ENCODE measurements around the gene MYO7A. TPM values are rescaled to one million over a fixed set of nuclear protein-coding genes. Genes with fewer than 3 reads are reported as not detected.

MYO7A gene
- total and polyA plus RNA-seq, 9 donors = 3.1 to 18.7 (median 6.5) TPM

GRCh38 chr11:77143405-77144020, 15.5 kb downstream of the MYO7A start:
- H3K9me3 ChIP-seq = no peaks in the 10 kb centered on the region
- DNase-seq = no peak
- TF ChIP-seq, protein P1, sequence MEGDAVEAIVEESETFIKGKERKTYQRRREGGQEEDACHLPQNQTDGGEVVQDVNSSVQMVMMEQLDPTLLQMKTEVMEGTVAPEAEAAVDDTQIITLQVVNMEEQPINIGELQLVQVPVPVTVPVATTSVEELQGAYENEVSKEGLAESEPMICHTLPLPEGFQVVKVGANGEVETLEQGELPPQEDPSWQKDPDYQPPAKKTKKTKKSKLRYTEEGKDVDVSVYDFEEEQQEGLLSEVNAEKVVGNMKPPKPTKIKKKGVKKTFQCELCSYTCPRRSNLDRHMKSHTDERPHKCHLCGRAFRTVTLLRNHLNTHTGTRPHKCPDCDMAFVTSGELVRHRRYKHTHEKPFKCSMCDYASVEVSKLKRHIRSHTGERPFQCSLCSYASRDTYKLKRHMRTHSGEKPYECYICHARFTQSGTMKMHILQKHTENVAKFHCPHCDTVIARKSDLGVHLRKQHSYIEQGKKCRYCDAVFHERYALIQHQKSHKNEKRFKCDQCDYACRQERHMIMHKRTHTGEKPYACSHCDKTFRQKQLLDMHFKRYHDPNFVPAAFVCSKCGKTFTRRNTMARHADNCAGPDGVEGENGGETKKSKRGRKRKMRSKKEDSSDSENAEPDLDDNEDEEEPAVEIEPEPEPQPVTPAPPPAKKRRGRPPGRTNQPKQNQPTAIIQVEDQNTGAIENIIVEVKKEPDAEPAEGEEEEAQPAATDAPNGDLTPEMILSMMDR (IDR thresholded peaks at IDR 0.05) = no peak
- WGBS, 3 donors = 89 to 93% (median 90%) methylated on average over 8 of the region's 8 CpGs
- H3K27me3 ChIP-seq = no peaks in the 10 kb centered on the region
- no peak overlapping the region for H3K27ac ChIP-seq
- peaks cover 6% of the 10 kb centered on the region for H3K4me1 ChIP-seq (ENCODE audit: insufficient read depth)
- intact Hi-C loops (cut with DNase I) = no loop called here
- H3K36me3 ChIP-seq = no peaks in the 10 kb centered on the region
- no peak overlapping the region for H3K4me3 ChIP-seq

- Histone ChIP-seq H3K27me3 (no peaks in the 10 kb centered on the region), H3K27ac (no peak overlapping the region), H3K9me3 (no peaks in the 10 kb centered on the region), H3K4me1 (ENCODE audit: insufficient read depth) (peaks cover 6% of the 10 kb centered on the region), H3K36me3 (no peaks in the 10 kb centered on the region), H3K4me3 (no peak overlapping the region)
- no peak for DNase-seq
- no peak for TF ChIP-seq POLR2A (IDR thresholded peaks at IDR 0.05)
- no peak for TF ChIP-seq EP300 (IDR thresholded peaks at IDR 0.05)
- TF ChIP-seq, protein P1 (IDR thresholded peaks at IDR 0.05) = no peak
- intact Hi-C loops (cut with DNase I) = no loop called here
- WGBS, 3 donors = 93 to 94% (median 93%) methylated on average over 9 of the region's 9 CpGs
These were observed 16.3 kb downstream of the MYO7A start for GRCh38 chr11:77144196-77144856.

DNA sequence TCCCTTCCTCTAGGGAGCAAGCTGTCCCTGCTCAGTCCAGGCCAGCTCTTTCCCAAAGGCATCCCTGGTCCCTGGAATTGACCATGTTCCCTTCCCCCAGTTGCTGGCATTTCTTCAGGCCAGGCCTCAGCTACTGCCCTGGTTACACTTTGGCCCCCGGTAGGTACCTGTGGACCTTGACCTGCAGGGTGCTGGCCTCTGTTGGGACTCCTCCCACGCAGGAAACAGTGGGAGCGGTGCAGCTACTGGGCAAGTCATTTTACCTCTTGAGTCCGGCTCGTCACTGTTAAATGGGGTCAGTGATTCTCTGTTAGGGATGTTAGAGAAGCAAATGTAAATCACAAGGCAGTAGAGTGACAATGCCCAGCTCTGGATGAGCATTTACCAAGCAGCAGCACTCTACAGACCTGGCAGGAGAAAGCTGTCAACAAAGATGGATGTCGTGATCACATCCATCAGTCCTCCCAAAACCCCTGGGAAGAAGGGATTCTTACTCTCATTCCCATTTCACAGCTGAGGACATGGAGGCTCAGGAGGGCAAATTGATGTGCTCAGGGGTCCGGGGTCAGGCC, 16.9 kb downstream of the MYO7A start:
- WGBS, 3 donors = 82 to 91% (median 87%) methylated on average over 7 of the region's 7 CpGs
- Histone ChIP-seq H3K4me1 (ENCODE audit: insufficient read depth) (peaks cover 2% of the 10 kb centered on the region), H3K27ac (no peak overlapping the region), H3K4me3 (no peak overlapping the region), H3K36me3 (no peaks in the 10 kb centered on the region), H3K9me3 (no peaks in the 10 kb centered on the region), H3K27me3 (no peaks in the 10 kb centered on the region)
- TF ChIP-seq POLR2A (IDR thresholded peaks at IDR 0.05) (no peak), EP300 (IDR thresholded peaks at IDR 0.05) (no peak)
- TF ChIP-seq, protein P1 (IDR thresholded peaks at IDR 0.05) = no peak
- no peak for DNase-seq
- intact Hi-C loops (cut with DNase I) = no loop called here

DNA sequence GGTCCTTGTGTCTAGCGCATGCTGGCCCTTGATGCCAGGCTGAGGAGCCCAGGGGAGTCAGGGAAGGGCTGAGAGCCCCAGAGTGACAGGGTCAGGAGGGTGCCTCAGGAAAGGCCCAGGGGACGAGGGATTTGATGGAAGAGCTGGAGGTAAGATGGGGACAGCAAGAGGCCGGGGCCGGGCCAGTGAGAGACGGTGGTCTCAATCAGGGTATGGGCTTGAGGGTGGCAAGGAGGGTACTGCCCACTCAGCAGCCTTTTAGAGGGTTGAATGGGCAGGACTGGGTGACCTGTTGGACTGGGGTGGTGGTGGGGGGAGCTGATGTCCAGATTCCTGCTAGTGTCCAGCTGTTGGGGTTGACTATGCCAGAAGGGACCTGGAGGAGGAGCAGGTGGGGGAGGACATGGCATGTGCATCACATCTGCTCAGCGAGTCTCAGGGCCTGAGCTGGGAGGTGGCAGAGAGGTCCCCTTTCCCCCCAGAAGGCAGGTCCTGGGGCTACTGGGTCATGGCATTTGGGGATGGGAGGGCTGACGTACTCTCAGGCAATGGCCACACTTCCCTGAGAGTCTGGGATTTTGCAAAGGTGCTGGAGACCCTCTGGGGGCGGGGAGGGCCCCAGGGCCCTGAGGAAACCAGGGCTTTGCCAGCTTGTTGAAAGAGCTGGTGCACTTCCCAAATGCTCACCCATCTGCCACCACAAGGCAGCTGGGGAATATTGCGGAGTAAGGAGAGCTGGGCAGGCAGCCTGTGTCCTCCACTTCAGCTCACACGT, 18.4 kb downstream of the MYO7A start:
- H3K9me3 ChIP-seq = no peaks in the 10 kb centered on the region
- H3K4me1 ChIP-seq (ENCODE audit: insufficient read depth) = no peaks in the 10 kb centered on the region
- TF ChIP-seq POLR2A (IDR thresholded peaks at IDR 0.05) = no peak
- TF ChIP-seq, protein P1 (IDR thresholded peaks at IDR 0.05) = no peak
- TF ChIP-seq EP300 (IDR thresholded peaks at IDR 0.05) = no peak
- intact Hi-C loops (cut with DNase I) = no loop called here
- H3K27ac ChIP-seq = no peak overlapping the region
- H3K27me3 ChIP-seq = no peaks in the 10 kb centered on the region
- no peak for DNase-seq
- H3K4me3 ChIP-seq = no peak overlapping the region
- no peaks in the 10 kb centered on the region for H3K36me3 ChIP-seq
- WGBS, 3 donors = 89 to 92% (median 91%) methylated on average over 10 of the region's 10 CpGs

Data from ovary (tissue), 9 donors.